Thyroid gland (tissue), 4 donors: ENCODE data around the gene GFI1.

Experiments
- POLR2A ChIP-seq, 2 donors: fragments of 450-650 bp; IDR thresholded peaks; one replicate each; pipeline ENCODE4 v1.6.1; 2017; ENCODE audit warnings: antibody characterized with exemption in 2 of 2, mild to moderate bottlenecking in 2 of 2, moderate library complexity in 1 of 2
- TF ChIP-seq, protein P1 (sequence below), 6 experiments: fragments of 200-600 bp in 3 of 6; fragments of 450-650 bp in 3 of 6; sonication (generic) in 3 of 6; IDR thresholded peaks; one replicate each; pipeline ENCODE4 v1.5.1; 2016 to 2019; ENCODE audit warnings: antibody characterized with exemption in 6 of 6, mild to moderate bottlenecking in 2 of 6, inconsistent platforms in 1 of 6, moderate library complexity in 1 of 6

- TF ChIP-seq, protein P1, sequence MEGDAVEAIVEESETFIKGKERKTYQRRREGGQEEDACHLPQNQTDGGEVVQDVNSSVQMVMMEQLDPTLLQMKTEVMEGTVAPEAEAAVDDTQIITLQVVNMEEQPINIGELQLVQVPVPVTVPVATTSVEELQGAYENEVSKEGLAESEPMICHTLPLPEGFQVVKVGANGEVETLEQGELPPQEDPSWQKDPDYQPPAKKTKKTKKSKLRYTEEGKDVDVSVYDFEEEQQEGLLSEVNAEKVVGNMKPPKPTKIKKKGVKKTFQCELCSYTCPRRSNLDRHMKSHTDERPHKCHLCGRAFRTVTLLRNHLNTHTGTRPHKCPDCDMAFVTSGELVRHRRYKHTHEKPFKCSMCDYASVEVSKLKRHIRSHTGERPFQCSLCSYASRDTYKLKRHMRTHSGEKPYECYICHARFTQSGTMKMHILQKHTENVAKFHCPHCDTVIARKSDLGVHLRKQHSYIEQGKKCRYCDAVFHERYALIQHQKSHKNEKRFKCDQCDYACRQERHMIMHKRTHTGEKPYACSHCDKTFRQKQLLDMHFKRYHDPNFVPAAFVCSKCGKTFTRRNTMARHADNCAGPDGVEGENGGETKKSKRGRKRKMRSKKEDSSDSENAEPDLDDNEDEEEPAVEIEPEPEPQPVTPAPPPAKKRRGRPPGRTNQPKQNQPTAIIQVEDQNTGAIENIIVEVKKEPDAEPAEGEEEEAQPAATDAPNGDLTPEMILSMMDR (IDR thresholded peaks at IDR 0.05), result no peak
- TF ChIP-seq POLR2A (IDR thresholded peaks at IDR 0.05), result no peak
Measured at GRCh38 chr1:92478393-92478792, 8.3 kb downstream of the GFI1 start.
